Colon (tissue), 2 donors: ENCODE data around the gene EXOC4.
"Not testable (repeated sequence)": the region's sequence is repeated elsewhere in the genome, so short reads cannot be mapped to it uniquely, and the experiment has no call there.

Experiments used
- FAIRE-seq: peaks from 2 replicates; lab custom pipeline; 2012; peaks lifted over from hg19 to GRCh38; lab: Jason Lieb, UNC
- donor health status: control.
- donor health status: control.

EXOC4 gene

GRCh38 chr7:133873631-133874030, 620.8 kb downstream of the EXOC4 start:
- FAIRE-seq: no peak

- FAIRE-seq: no peak
Observed at GRCh38 chr7:133883591-133883990, 630.7 kb downstream of the EXOC4 start.

- no peak for FAIRE-seq
Observed at GRCh38 chr7:133885213-133885612, 632.3 kb downstream of the EXOC4 start.

GRCh38 chr7:133886086-133886485, 633.2 kb downstream of the EXOC4 start:
- FAIRE-seq: no peak

GRCh38 chr7:133886797-133887196, 633.9 kb downstream of the EXOC4 start:
- no peak for FAIRE-seq

- no peak for FAIRE-seq
Observed at GRCh38 chr7:133887459-133887858, 634.6 kb downstream of the EXOC4 start.

- FAIRE-seq: no peak
Observed at GRCh38 chr7:133888061-133888930, 635.4 kb downstream of the EXOC4 start.

- no peak for FAIRE-seq
Observed at GRCh38 chr7:133904776-133905175, 651.9 kb downstream of the EXOC4 start.

- FAIRE-seq: not testable (repeated sequence)
Observed at GRCh38 chr7:133906553-133906952, 653.7 kb downstream of the EXOC4 start.

- no peak for FAIRE-seq
Observed at GRCh38 chr7:133910761-133911160, 657.9 kb downstream of the EXOC4 start.

- FAIRE-seq: no peak
Observed at GRCh38 chr7:133911724-133912123, 658.8 kb downstream of the EXOC4 start.

- FAIRE-seq: no peak
Observed at GRCh38 chr7:133912916-133913697, 660.2 kb downstream of the EXOC4 start.

- FAIRE-seq: no peak
Observed at GRCh38 chr7:133916621-133917020, 663.7 kb downstream of the EXOC4 start.

GRCh38 chr7:133919810-133920209, 666.9 kb downstream of the EXOC4 start:
- FAIRE-seq: no peak

GRCh38 chr7:133921635-133922182, 668.8 kb downstream of the EXOC4 start:
- FAIRE-seq: no peak

GRCh38 chr7:133923974-133924373, 671.1 kb downstream of the EXOC4 start:
- FAIRE-seq: no peak

- FAIRE-seq: no peak
Observed at GRCh38 chr7:133931053-133931452, 678.2 kb downstream of the EXOC4 start.

- no peak for FAIRE-seq
Observed at GRCh38 chr7:133932591-133932990, 679.7 kb downstream of the EXOC4 start.

GRCh38 chr7:133934262-133934976, 681.5 kb downstream of the EXOC4 start:
- FAIRE-seq: no peak

GRCh38 chr7:133934977-133935330, 682.1 kb downstream of the EXOC4 start:
- FAIRE-seq: no peak

- FAIRE-seq: no peak
Observed at GRCh38 chr7:133936074-133936473, 683.2 kb downstream of the EXOC4 start.

- FAIRE-seq: no peak
Observed at GRCh38 chr7:133937786-133938185, 684.9 kb downstream of the EXOC4 start.
